HG03139 (cell line): ENCODE measurements around the gene NPC2.

ENCODE experiments used
- ATAC-seq: cut with Tn5 transposase; IDR thresholded peaks from one replicate; pipeline ENCODE4 v1.9.1; 2021; ENCODE audit not compliant: unreplicated experiment

The NPC2 gene

DNA sequence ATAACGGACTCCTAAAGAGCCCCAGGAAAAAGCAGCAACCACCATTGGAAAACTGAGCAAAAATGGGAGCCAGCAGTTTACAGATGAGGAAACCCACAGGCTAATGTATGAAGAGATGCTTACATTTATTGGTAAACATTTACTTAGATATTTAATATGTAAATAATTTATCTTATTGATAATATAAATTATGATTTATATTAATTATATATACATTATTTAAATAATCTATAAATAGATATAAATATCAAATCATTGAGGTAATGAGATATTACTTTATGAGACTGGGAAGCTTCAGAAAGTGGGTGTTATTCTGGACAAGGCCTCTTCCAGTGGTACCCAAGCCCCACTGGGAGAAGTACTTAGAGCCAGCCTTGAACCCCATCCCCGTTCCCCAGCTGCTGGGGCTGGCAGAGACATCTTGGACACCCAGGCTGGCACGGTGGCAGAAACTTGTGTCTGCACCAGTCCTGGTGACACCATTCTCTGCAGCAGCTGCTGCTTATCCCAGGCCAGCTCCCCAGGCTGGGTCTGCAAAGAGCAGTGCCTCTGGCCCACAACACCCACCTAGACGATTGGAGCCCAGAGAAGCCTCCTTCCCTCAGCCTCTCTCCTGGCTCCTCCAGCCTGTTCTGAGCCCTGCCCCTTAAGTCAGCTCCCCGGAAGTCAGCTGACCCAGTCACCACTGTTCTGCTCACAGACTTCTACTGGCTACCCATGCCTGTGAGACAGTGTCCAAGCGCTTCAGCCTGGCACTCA, 26.4 kb upstream of the NPC2 start:
- no peak for ATAC-seq

DNA sequence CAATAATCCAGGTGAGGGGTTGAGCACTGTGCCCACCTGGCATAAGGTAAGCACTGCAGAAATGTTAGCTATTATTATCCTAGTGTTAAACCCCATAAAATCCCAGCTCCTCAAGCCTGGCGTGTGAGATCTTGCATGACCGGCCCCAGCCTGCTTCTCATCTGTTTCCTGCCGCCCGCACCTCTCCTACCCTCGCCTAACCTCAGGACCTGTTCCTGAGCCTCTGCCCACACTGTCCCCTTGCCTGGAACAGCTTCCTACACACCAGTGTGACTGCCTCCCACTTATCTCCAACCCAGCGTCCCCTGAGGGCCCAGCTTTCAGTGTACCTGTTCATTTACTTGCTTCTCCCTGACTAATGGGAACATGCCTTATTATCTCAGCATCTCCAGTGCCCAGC, 25.1 kb upstream of the NPC2 start:
- ATAC-seq: no peak

DNA sequence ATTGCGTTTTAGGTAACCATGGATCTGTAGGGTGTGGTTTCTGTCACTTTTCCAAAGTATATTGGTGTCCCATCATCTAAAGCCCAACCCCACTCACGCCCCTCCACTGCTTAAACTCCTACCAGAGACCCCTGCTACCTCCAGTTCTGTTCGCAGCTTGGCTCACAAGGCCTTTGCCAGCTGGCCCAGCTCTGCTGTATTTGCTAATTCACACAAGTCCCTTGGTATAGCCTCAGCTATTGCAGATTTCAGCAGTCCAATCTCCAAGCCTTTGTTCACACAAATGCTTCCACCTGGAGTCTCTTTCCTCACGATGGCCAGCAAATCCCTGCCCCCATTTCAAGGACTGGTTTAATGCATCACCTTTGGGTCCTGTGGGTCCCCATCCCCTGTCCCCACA, 24.6 kb upstream of the NPC2 start:
- ATAC-seq: no peak

DNA sequence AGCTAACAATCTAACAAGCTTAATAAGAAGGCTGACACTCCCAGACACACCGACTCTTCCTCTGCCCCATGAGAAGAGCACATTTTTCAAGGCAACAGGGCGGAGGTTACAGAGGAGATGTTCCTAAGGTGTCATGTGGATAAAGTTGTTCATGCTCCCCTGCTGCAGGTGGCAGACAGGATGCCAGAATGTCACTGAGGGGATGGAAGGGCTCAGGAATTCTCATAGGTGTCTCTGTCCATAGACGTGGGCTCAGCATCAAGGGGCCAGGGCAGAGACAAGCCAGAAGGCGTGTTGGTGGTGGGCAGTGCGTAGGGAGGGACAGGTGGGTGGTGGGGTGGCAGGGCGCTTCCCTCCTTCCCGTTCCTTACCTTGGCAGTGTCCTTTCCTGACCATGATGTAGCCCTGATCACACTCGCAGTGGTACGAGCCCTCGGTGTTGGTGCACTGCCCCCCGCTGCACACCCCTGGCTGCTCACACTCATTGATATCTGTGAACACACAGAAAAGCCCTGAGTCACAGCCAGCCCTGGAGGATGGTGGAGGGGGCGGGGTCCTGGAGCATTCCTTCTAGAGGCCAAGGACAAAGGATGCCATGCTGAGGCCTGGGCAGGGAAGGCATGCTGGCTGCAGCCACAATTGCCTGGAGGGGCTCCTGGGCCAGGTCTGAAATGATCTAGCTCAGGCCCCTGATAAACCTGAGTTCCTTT, 23.5 kb upstream of the NPC2 start:
- no peak for ATAC-seq

DNA sequence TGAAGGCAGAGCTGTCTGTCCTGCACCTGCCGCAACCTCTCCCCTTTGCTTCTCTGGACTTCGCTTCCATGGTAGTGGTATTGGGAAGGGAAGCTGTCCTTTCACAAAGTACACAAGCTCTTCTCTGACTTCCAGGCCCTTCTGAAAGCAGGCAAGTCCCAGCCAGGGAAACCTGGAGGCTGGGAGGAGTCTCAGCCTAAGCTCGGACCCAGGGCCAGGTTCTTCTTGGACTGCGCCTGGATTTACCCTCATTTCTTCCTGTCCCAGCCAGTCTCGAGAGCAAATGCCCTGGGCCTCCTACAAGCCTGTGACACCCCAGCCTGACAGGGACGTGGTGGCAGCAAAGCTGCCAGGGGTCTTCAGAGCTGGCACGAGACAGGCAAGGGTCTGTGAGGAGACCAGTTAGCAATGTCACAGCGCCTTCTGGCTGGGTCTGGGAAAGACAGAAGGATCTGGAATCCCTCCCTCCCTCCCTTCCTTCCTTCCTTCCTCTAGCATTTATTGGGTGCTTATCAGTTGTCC, 22.8 kb upstream of the NPC2 start:
- no peak for ATAC-seq

DNA sequence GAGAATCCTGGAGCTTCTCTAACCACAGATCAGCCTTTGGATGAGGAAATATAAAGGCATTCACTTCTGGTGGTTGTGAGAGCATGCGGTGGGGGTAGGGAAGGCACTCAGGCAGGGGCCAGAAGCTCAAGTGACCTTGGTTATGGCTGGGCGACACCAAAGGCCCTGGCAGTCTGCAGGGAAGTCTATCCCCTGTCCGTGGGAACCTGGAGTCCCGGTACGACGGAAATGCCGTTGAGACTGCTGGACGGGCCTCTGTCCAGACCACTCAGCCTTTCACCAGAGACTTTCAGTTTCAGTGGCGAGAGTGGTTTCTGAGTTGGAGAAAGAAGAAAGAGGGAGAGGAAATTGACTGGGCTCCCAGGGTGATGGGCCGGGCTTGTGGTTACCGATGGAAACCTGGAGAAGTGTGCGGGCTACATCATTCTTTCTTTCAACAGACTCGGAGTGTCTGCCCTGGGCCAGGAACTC, 21.4 kb upstream of the NPC2 start:
- no peak for ATAC-seq

DNA sequence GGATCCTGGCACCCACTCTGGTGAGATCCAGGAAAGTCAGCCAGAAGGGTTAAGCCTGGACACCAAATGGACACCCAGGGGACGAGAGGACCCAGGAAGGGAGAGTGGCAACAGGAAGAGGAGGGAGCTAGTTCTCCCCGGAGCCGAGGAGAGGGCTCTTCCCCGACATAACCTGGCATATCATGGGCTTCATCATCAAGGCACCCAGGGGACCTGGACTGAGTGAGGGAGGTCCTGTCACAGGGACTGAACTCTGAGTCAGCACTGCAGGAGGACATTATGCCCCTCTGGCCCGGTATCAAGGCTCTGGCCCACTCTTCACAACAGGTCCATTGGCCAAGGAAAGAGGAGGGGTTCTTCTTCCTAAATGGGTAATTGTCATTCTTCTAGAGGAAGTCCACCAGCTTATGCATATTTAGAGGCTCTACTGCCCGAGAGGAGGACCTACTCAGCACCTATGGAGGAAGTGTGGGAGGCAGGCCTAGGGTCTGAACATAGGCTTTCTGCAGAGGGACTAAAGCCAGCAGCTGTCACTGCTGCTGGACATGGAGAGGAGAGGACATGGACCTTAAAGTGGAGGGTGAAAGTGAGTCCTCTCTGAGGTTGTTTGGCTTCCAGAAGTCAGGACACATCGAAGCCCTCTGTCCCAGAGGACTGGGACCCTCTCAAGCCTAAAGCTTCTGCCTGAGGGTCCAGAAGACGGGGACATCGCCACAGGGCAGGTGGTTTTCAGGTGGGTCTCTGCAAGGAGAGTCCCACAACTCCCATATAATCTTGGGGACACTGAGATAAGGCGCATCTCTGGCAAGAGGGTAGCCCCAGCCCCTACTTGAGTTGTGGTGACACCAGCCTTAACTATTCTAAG, 19.1 kb upstream of the NPC2 start:
- no peak for ATAC-seq

DNA sequence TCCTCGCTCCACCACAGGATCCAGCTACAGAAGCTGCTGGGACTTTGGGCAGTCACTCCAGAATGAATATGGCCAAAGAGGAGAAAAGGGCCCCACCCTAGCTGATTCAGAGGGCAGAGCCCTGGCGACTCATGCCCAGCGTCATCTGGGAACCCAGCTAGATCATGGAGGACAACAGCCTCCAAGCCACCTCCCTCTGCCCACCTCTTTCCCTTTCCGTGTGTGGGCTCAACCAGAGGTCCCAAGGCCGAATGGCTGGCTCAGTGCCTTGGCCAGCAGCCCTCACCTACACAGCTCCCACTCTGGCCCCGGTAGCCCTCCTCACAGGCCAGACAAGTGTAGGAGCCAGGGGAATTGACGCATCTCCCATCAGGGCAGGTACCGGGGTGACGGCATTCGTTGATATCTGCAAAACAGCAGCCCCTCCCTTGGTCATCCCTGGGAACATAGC, 17.9 kb upstream of the NPC2 start:
- ATAC-seq: no peak

DNA sequence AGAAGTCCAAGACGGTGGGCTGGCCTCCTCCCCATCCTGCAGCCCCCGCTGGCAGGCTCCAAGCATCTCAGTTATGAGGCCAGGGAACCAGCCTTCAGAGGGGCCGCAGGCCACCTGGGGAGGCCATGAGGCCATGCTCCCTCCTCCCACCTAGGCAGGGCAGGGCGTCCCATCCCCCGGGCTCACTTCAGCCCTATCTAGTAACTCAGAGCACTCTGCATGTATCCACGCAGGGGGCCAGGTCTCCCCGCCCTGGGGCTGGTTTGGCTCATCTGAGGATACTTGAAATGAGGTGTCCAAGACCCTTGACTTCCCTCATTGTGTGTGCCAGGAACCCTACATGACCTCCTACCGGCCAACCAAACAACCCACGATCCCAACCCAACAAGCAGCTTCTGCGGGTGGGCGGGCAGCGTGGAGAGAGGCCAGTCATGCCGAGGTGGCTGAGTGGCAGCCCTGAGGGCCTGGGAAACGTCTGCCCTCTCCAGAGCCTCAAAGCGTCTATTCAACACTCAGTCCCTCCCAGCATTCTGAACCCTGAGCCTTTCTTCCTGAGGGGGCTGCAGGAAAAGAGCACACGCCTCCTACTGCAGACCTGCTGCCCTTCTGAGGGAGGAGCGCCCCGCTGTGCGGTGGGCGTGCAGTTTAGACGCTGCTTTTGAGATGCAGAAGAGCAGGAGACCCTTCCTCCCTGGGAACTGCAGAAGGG, 17.3 kb upstream of the NPC2 start:
- ATAC-seq: no peak

DNA sequence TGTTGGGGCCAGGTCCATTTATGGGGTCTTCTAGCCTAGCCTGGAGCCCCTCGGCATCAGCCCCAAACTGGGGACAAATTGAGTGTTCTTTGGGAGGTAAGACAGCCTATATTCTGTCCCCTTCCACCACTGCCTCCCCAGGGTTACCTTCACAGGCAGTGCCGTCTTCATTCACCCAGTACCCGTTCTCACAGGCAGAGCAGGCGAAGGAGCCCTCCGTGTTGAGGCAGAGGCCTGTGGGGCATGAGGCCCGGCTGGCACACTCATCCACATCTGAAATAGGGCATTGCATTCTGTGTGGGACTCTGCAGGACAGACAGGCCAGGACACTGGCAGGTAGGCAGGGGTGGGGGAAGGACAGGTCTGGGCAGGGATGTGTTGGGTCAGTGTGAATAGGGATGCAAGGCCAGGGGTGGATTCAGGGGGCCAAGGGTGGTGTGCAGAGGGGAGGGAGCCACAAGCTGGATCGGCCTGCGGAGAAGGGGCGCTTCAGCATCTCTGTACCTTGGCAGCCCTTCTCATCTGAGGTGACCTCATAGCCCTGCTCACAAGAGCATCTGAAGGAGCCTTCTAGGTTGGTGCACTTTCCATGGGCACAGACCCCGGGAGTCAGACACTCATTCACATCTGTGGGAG, 16.6 kb upstream of the NPC2 start:
- ATAC-seq: no peak

DNA sequence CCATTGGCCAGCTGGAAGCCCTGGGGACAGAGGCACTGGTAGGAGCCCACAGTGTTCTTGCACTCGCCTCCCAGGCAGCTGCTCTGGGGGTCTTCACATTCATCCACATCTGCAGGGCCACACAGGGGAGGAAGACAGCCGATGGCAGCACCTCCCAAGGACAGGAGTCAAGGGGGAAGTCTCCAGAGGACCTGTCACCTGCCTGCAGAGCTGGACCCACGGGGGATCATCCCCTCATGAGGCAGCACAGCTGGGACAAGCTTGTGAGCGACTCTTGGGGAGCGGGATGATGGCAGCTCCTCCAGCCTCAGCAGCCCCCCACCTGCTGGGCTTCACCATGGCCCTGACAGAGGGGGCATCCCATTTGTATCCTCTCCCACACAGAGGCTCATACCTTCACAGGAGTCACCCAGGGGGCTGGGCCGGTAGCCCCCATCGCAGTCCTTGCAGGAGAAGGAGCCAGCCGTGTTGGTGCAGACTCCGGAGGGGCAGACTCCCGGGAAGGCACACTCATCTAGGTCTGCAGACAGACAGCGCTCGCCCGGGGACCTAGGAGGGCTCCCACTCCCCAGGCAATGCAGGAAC, 15.8 kb upstream of the NPC2 start:
- no peak for ATAC-seq

DNA sequence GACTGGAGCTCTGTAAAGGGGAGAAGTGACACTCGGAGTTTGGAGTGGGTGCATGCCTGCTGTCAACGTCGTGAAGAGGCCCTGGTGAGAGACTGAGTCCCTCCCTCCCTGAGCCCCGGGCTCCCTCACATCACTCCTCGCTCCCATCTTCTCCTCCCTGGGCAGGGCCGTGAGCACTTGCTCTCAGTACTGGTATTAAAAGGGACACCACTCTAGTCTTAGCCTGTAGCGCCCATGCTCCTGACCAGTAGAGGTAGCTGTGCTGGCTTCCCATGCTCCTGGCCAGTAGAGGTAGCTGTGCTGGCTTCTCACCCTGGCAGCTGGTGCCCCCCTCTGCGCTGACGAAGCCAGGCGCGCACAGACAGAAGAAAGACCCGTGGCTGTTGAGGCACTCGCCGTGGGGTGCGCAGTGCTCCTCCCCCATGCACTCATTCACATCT, 15.2 kb upstream of the NPC2 start:
- ATAC-seq: no peak

DNA sequence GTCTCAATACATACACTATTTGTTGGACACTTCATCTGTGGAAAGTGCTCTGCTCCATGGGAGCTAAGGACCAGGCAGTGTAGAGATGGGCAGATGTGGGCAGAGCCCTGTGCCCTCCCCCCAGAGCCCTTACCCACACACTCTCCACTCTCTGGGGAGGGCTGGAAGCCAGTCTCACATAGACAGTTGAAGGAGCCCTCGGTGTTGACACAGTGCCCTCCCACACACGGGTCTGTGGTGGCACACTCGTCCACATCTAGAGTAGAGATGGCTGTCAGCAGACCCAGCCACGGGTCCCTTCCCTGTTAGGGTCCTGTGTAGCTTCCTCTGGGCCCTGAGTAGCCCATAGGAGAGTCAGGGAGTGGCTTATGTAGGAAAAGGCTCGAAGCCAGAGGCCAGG, 14.7 kb upstream of the NPC2 start:
- no peak for ATAC-seq

DNA sequence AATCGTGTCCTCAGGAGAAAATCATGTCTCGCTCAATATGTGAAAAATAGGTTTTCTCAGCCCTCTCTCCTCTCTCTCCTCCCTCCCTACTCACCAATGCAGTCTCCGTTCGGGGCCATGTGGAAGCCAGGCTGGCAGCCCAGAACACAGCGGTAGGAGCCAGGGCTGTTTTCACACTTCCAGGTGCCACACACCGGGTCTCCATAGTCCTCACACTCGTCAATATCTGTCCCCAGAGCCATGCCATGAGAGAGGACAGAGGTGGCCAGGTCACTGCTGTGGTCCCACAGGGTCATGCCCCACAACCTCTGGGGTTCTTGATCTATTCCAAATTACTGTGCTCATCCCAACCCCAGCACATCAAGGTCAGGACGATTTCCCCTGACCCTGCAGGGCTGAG, 14.0 kb upstream of the NPC2 start:
- ATAC-seq: no peak

DNA sequence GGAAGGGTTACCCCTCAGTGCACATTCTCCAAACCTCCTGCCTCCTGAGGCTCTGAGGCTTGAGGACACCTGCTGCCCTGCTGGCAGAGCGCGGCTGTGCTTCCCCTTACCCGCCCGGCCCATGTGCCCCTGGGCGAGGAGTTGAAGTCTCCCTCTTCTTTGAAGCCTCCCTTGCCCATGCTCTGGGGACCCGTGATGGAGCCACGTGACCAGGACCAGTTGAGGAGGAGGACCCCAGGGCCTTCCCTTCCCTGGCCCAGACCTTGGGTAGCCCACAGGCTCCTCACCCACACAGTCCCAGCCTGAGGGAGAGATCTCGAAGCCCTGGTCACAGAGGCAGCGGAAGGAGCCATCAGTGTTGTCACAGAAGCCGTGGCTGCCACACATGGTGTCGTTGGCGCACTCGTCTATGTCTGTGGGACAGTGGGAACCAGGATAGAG, 13.3 kb upstream of the NPC2 start:
- ATAC-seq: no peak

DNA sequence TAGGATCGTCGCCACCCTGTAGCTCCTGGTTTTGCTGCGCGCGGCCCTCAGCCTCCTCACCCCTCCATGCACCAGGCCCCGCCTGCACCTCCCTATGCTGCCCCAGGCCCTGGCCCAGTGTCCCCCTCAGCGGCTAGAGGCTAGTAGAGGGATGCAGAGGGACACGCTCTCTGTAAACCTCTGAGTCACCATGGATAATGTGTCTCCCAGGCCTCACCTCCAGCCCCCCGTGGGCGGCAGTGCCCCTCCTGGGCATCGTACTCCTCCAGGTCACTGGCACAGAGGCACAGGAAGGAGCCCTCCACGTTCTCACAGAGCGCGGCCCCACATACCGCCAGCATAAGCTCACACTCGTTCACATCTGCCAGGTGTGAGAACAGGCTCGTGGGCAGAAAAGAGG, 12.7 kb upstream of the NPC2 start:
- ATAC-seq: no peak

DNA sequence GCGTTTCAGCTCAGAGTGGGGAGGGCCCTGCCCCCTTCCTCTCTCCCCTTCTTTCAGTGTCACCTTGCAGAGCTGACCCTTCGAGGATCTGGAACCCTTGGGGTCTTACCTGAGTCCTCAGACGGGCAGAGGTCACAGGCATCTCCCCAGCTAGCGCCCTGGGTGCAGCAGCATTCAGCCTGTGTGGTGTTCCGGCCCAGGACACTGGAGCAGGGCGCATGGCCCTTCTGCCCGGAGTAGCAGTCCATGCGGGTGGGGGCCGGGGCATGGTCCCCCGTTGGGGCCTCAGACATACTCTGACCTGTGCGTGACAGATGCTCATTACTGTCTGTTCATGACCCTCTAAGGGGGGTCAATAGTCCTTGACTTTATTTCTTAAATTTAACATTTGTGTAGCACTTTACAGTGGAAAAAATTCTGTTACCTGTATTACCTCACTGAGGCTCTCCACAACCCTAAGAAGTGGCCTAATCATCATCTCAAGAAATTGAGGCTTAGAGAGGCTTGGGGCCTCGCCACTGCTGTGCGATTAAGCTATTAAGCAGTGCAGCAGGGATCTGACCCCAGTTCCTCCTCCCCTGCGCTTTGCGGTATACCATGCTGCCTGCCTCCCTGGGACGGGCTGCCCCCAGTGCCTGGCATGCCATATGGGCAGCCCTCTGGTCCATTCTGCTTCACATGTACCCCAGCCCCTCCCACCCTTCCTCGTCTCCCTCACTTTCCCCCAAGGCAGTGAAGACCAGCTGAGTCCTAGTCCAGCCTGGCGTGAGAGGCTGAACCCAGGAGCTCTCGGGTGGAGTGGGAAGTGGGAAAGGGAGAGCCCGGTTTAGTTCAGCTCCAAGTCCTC, 12.0 kb upstream of the NPC2 start:
- ATAC-seq: no peak

DNA sequence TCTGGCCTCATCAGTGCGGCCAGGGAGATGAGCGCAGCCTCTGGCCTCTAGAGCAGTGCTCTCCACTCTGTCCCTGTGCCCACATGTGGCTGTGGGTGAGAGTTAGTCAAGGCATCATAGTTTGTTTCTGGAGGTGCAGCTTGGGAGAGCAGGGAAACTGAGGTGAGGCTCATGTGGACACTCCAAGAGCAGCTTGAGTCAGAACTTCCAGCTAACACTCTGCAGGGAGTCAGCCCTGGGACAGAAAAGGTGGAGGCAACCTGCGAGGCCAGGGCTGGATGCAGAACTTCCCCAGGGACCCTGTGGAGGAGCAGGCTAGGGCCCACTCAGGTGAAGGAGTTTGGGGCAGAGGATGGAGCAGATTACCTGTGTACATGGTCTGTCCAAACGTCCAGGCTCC, 11.3 kb upstream of the NPC2 start:
- no peak for ATAC-seq

DNA sequence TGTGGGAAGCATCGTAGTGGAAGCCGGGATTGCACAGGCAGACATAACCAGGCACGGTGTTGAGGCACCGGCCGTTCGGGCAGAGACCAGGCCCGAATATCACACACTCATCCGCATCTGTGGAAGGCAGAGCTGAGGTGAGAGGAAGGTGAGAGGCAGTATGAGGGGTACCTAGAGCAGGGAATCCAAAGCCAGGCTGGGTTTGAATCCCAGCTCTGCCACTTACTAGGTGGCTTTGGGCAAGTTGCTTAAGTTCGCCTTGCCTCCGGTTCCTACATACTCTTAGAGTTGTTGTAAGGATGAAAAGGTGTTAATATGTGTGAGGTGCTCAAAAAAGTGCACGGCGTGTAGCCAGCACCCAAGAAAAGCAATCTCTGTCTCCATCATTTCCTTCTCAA, 10.8 kb upstream of the NPC2 start:
- no peak for ATAC-seq
